ENCODE results near the gene KRT33B.

DNA sequence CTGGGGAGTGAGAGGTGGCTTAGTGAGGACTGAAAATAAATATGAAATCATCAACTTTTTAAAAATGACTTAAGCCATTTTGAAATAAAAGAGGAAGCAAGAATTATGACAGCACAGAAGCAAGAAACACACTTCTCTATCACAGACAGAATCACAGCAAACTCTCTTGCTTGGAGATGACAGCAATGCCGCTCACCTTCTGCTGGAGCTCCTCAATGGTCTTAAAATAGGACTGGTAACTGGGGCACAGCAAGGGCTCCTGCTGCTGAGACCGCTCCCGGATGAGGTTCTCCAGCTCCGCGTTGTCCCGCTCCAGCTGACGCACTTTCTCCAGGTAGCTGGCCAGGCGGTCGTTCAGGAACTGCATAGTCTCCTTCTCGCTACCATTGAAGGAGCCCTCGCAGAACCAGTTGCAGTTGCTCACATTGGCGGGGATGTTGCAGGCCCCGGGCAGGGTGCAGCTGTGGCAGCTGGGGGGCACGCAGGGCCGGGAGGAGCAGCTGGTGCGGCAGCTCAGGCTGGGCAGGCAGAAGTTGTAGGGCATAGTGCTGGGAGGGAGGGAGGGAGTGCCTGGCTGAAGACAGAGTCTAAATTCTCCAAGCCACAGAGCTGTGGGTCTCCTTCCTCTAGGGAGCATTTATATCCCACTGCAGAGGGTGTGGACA is 27.5 kb upstream of the KRT33B start, which contains the start of gene KRT31:
- TF ChIP-seq, protein P1, sequence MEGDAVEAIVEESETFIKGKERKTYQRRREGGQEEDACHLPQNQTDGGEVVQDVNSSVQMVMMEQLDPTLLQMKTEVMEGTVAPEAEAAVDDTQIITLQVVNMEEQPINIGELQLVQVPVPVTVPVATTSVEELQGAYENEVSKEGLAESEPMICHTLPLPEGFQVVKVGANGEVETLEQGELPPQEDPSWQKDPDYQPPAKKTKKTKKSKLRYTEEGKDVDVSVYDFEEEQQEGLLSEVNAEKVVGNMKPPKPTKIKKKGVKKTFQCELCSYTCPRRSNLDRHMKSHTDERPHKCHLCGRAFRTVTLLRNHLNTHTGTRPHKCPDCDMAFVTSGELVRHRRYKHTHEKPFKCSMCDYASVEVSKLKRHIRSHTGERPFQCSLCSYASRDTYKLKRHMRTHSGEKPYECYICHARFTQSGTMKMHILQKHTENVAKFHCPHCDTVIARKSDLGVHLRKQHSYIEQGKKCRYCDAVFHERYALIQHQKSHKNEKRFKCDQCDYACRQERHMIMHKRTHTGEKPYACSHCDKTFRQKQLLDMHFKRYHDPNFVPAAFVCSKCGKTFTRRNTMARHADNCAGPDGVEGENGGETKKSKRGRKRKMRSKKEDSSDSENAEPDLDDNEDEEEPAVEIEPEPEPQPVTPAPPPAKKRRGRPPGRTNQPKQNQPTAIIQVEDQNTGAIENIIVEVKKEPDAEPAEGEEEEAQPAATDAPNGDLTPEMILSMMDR (IDR thresholded peaks at IDR 0.05): no peak
- TF ChIP-seq POLR2A (IDR thresholded peaks at IDR 0.05): no peak
- no peak for TF ChIP-seq EP300 (IDR thresholded peaks at IDR 0.05)
- TF ChIP-seq POLR2AphosphoS5 (IDR thresholded peaks at IDR 0.05): no peak

Data from sigmoid colon (tissue), 4 donors.